NCI-H226 (cell line): ENCODE measurements around the gene ADAMTS19.
A peak's percentile ranks its signal among the peaks of the same experiment; 100 is the strongest.

ENCODE experiments used
- DNase-seq: peaks from one replicate; pipeline ENCODE4 v3.0.0-alpha.2; 2015

ADAMTS19 gene

DNA sequence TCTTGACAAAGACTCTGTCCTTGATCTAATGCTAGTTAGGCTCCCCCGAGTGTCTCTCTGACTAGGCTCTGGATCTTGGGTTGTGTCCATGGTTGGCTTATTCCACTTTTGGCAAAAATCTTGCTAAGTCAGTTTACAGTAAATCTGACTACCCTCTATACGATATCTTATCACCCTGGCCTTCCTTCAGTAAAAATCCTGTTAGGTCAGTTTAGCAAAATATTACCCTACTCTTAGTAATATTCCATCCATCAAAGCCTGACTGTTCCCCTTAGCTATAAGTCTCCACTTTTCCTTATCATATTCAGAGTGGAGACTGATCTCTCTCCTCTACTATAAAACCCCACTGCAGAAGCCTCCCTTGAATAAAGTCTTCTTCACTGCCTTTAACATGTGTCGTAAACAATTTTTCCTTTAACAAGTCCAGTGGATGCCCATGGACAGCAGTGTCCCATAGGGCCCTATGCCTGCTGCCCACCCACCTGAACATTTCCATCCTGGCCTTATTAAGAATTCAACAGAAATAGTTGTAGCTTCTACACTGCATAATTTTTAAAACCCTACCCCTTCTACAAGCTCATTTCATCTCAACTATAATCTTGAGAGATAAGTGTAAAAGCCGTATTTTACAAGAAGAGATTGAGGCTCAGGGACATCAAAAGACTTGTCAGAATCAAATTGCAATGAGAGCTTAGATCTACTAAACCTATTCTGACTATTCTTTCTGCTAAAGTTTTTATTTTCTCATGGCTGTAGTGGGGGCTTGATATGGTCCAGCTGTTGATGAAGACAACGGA, 310.1 kb downstream of the ADAMTS19 start:
- DNase-seq = no peak

DNA sequence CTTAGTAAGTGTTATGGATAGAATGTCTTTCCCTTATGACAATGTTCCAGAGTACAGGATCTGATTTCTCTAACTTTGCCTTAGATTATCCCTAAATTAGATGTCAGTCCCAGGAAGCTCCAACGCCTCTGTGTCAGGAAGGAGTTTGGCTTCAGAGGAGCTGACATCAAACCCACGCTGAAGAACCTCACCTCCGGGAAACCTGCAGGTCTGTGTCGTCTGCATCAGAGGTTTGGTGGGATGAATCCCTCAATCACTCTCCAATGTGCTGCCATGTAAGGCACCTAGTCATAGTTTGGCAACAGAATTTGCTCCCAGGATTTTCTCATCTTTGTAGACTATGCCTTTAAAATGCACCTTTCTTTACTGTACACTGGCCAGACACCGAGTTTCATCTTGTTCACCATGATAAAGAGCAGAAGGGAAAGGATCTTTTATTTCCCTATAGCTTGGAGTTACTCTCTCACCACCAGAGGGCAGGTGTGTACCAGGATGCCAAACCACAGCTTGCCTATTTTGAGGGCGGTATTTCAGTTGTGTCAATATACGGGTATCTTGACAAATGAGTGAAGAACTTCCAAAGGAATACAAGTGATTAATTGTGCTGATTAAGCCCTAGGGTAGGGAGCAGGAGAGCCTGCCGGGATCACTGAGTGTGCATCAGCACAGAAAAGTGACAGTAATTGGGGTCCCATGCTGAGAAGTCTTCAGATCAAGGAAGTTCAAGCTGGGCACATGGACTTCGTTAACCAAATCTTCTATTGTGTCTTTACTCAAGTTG, 311.1 kb downstream of the ADAMTS19 start:
- peak; percentile 4 for DNase-seq

DNA sequence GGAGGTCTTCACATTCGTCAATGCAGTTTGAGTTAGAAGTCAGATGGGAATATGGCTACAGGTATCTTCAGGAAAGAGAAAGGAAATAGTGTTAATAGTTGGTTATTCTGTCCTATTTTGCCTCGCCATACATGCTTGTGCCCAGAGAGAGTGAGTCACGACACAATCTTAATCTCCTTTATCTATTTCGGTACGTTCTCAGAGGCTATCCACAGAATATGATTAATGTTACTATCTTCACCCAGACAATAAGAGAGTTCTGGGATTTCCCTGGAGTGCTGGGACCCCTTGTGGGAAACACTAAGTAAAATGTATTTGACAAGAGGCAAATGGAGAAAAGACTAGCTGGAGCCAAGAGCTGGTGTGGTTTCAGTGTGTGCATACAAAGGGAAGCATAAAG, 313.3 kb downstream of the ADAMTS19 start:
- no peak for DNase-seq

DNA sequence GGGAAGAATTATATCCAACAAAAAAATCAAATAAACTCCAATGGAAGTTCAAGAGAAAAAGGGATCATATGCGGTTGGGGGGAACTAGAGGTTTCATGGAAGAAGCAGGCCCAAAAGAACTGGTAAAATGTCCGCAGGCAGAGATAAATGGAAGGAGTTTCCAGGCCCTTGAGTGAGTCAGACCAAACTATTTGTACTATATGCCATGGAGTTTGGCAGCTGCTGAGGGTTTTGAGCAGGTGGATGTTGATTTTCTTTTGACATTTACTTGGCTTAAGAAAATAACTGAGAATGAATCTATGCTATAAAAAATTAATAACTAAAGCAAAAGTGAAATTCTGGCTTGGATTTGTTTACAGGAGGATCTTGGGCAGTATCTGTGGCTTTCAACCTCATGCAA, 321.5 kb downstream of the ADAMTS19 start:
- DNase-seq = no peak
